ENCODE results near the gene MKI67. TPM values are rescaled to one million over a fixed set of nuclear protein-coding genes. Genes with fewer than 3 reads are reported as not detected.

Gene MKI67
- total and polyA plus RNA-seq, 9 of the 15 experiments (the other 6 are each of a cell fraction or from before 2014, with no cell fraction given) = 11.8 to 86.5 (median 36.0) TPM

GRCh38 chr10:128059982-128060293, 66.3 kb downstream of the MKI67 start (continued):
- no peak for TF ChIP-seq ZNF280A (IDR thresholded peaks at IDR 0.05; ENCODE audit: low read depth, partially characterized antibody)
- no peak for TF ChIP-seq ETS1 (conservative IDR thresholded peaks at IDR 0.05; ENCODE audit: control insufficient read depth, low read depth, low read length)
- TF ChIP-seq ZNF140 (CRISPR knock-in tag; IDR thresholded peaks at IDR 0.05) = no peak
- TF ChIP-seq SMARCC2 (IDR thresholded peaks at IDR 0.05; ENCODE audit: low read depth) = no peak
- no peak for TF ChIP-seq RFX7 (CRISPR knock-in tag; IDR thresholded peaks at IDR 0.05)
- TF ChIP-seq, protein P1, sequence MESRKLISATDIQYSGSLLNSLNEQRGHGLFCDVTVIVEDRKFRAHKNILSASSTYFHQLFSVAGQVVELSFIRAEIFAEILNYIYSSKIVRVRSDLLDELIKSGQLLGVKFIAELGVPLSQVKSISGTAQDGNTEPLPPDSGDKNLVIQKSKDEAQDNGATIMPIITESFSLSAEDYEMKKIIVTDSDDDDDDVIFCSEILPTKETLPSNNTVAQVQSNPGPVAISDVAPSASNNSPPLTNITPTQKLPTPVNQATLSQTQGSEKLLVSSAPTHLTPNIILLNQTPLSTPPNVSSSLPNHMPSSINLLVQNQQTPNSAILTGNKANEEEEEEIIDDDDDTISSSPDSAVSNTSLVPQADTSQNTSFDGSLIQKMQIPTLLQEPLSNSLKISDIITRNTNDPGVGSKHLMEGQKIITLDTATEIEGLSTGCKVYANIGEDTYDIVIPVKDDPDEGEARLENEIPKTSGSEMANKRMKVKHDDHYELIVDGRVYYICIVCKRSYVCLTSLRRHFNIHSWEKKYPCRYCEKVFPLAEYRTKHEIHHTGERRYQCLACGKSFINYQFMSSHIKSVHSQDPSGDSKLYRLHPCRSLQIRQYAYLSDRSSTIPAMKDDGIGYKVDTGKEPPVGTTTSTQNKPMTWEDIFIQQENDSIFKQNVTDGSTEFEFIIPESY (CRISPR knock-in tag; IDR thresholded peaks at IDR 0.05) = no peak
- TF ChIP-seq CTCFL (IDR thresholded peaks at IDR 0.05; ENCODE audit: borderline replicate concordance, insufficient read depth, low read depth, low read length, poor library complexity, severe bottlenecking) = no peak
- TF ChIP-seq, protein P2, sequence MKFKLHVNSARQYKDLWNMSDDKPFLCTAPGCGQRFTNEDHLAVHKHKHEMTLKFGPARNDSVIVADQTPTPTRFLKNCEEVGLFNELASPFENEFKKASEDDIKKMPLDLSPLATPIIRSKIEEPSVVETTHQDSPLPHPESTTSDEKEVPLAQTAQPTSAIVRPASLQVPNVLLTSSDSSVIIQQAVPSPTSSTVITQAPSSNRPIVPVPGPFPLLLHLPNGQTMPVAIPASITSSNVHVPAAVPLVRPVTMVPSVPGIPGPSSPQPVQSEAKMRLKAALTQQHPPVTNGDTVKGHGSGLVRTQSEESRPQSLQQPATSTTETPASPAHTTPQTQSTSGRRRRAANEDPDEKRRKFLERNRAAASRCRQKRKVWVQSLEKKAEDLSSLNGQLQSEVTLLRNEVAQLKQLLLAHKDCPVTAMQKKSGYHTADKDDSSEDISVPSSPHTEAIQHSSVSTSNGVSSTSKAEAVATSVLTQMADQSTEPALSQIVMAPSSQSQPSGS (CRISPR knock-in tag; IDR thresholded peaks at IDR 0.05) = no peak
- no peak for TF ChIP-seq SMARCB1 (IDR thresholded peaks at IDR 0.05; ENCODE audit: insufficient read length, low read depth)

Measured in K562 (cell line).